ENCODE data around the gene GUCY1A2.

- TF ChIP-seq CTCF (IDR thresholded peaks at IDR 0.05): no peak
- TF ChIP-seq POLR2A (IDR thresholded peaks at IDR 0.05): no peak
Measured at GRCh38 chr11:106717222-106717621, 301.1 kb downstream of the GUCY1A2 start.
